COLO668 (cell line): ENCODE results near the gene TBC1D25.

Experiments
- DNase-seq: peaks from one replicate; lab custom pipeline; 2025; ENCODE audit not compliant: unreplicated experiment; lab: John Stamatoyannopoulos, UW

TBC1D25 gene, protein sequence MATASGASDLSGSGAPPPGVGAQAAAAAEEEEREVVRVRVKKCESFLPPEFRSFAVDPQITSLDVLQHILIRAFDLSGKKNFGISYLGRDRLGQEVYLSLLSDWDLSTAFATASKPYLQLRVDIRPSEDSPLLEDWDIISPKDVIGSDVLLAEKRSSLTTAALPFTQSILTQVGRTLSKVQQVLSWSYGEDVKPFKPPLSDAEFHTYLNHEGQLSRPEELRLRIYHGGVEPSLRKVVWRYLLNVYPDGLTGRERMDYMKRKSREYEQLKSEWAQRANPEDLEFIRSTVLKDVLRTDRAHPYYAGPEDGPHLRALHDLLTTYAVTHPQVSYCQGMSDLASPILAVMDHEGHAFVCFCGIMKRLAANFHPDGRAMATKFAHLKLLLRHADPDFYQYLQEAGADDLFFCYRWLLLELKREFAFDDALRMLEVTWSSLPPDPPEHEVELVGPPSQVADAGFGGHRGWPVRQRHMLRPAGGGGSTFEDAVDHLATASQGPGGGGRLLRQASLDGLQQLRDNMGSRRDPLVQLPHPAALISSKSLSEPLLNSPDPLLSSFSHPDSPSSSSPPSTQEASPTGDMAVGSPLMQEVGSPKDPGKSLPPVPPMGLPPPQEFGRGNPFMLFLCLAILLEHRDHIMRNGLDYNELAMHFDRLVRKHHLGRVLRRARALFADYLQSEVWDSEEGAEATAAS

DNA sequence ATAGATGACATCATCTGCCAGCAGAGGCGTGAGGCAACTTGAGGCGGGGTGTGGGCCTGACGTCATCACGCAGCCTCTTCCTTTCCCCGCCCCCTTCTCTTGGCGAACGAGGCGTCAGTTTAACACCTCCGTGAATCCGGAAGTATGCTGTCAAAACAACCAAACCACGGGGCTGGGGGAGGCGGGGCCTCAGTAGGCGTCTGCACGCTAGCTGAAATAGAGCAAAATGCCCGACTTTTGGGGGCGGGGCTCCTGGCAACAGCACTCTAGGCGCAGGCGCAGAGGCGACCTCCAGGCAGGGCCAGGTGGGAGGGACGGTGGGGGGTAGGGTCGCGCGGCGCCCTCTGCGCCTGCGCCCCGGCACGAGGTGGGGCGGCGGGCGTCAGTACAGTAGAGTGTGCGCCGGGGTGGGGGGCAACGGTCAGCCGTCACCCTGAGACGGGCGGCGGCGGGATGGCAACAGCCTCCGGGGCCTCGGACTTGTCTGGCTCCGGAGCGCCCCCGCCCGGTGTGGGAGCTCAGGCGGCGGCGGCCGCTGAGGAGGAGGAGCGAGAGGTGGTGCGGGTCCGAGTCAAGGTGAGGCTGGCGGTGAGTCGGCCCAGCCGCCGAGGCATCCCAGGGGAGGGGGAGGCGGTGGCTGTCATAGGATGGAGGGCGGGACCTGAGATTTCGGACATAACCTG is at the start of gene TBC1D25:
TSS of gene TBC1D25 (plus strand) at position 370 of the 683 bp plus-strand sequence. CDS start at position 454, 84 bp downstream.
- peak; percentile 97 for DNase-seq

GRCh38 chrX:48489892-48490291 is 49.6 kb upstream of the TBC1D25 start:
- DNase-seq, result no peak

DNA sequence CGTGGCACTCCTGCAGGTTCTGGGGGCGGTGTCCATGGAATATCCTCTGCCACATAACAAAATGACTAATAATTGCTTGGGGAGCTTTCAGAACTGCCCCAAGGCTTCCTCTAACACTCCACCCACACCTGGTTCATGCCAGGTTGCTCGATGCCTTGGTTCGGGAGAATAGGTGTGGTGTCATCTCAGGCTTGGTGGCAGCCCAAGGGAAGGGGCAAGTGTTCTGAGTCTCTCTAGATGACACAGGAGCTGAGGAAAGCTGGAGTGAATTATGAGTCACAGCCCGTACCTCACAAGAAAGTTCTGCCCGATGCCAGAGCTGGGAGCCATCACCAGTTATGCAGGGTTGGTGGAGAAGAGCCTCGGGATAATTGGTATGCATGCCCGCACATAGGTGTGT is 48.9 kb upstream of the TBC1D25 start:
- no peak for DNase-seq

GRCh38 chrX:48491809-48492208 is 47.7 kb upstream of the TBC1D25 start:
- no peak for DNase-seq

GRCh38 chrX:48492293-48492910 is 47.1 kb upstream of the TBC1D25 start:
- no peak for DNase-seq

DNA sequence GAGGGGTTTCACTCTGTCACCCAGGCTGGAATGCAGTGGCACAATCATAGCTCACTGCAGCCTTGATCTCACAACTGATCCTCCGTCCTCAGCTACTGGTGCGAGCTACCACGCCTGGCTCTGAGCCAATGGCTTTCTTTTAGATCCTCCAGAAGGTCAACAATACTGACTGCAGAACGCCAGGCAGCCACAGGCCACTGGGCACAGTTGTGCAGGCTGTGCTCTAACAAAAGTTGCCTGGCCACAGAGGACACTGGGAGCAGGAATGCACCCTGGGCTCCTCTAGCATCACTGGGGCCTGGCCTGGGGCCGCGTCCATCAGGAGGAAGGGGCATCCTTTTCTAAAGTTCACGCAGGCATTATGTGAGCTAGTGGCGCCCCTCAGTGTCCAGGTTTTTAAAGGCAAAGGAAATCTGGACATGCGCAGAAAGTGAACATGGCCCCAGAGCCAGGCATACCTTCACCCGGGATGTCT is 45.6 kb upstream of the TBC1D25 start:
- DNase-seq, result peak; percentile 43

GRCh38 chrX:48496660-48497059 is 42.9 kb upstream of the TBC1D25 start:
- no peak for DNase-seq

GRCh38 chrX:48497871-48498270 is 41.6 kb upstream of the TBC1D25 start:
- no peak for DNase-seq

DNA sequence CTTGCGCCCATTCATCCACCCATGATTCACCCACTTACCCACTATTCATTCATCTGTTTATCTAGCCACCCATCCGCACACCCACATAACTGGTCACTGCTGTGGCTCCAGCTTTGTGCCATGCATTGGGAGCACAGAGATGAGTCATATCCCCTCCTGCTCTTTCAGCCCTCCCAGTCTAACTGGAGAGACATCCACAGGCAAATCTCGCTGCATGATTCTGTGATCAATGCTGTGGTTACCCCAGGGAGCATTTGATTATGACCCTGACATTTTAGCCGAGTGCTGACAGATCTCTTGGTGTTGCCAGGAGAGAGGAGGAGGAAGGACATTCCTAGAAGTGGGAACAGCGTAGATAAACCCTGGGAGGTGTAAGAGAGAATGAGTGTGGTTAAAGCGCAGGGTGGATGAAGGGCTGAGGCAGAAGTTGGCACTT is 41.1 kb upstream of the TBC1D25 start:
- peak; percentile 17 for DNase-seq

- no peak for DNase-seq
Observed at GRCh38 chrX:48504261-48504660, 35.3 kb upstream of the TBC1D25 start.

DNA sequence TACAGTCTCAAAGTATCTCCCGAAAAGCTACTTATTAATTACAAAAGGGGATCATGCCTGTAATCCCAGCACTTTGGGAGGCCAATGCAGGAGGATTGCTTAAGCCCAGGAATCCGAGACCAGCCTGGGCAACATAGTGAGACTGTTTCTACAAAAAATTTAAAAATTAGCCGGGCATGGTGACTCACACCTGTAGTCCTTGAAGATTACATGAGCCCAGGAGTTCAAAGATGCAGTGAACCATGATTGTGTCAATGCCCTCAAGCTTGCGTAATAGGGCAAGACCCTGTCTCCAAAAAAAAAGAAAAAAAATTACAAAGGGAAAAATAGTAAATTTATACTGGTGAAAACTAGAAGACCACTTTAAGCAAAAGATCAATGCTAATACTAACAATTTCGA is 34.0 kb upstream of the TBC1D25 start:
- DNase-seq, result no peak

- DNase-seq, result no peak
Observed at GRCh38 chrX:48507246-48507645, 32.3 kb upstream of the TBC1D25 start.

GRCh38 chrX:48508400-48509244 is 30.9 kb upstream of the TBC1D25 start, which contains the start of gene PORCN:
PORCN (plus strand) TSS chrX:48508992; CDS start chrX:48509821, 829 bp downstream.
- DNase-seq, result peak; percentile 84

GRCh38 chrX:48509245-48509590 is 30.3 kb upstream of the TBC1D25 start:
- DNase-seq, result peak; percentile 2

DNA sequence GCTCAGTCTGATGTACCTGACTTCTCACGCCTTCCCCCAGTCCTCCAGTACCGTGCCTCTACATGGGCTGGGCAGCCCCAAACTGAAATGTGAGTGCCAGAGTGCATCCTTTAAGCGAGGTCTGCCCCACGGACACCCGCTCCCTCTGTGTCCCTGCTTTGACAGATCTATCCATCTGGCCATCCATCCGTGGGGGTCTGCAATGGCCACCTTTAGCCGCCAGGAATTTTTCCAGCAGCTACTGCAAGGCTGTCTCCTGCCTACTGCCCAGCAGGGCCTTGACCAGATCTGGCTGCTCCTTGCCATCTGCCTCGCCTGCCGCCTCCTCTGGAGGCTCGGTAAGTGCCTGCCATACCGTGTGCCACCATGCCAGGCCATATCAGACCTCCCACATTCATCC is 29.9 kb upstream of the TBC1D25 start:
- DNase-seq, result no peak

GRCh38 chrX:48511560-48511959 is 28.0 kb upstream of the TBC1D25 start:
- peak; percentile 27 for DNase-seq

DNA sequence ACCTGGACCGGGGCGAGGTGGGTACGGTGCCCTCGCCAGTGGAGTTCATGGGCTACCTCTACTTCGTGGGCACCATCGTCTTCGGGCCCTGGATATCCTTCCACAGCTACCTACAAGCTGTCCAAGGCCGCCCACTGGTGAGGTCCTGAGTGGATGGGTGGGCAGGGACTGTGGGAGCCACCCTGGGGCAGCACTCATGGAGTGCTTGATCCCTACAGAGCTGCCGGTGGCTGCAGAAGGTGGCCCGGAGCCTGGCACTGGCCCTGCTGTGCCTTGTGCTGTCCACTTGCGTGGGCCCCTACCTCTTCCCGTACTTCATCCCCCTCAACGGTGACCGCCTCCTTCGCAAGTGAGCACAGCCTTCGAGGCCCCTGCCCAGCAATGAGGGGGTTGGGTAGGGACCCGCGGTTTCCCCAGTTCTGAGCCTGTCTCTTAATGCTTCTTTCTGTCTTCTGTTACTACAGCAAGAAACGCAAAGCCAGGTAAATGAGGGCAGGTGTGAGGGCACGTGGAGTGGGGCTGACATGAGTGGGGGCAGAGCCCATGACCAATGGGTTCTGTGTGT is 27.1 kb upstream of the TBC1D25 start:
- no peak for DNase-seq

DNA sequence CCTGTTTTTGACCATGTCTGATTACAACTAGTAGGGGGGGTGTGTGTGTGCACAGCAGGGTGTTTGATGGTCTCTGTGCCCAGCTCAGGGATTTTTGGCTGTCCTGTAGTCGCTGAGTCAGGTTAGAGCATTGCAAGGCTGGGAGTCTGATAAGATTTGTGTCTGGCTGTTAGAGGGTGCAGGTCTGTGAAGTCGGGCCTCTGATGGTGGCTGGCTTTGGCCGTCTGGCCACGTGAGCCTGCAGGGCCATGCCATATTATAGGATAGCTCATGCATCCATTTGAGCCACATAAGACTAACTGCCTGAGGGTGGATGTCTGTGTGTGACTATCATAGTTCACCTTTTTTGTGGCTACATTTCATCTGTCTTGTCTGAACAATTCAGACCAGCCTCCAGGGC is 25.8 kb upstream of the TBC1D25 start:
- no peak for DNase-seq

GRCh38 chrX:48514126-48514806 is 25.2 kb upstream of the TBC1D25 start:
- DNase-seq, result no peak
